Smooth muscle cell (in vitro differentiated cells): Measurements from ENCODE around the gene IFNG. TPM values are rescaled to one million over a fixed set of nuclear protein-coding genes. Genes with fewer than 3 reads are reported as not detected.
"Not testable (repeated sequence)": the region's sequence is repeated elsewhere in the genome, so short reads cannot be mapped to it uniquely, and the experiment has no call there.

Experiments used
- DNase-seq: peaks from one replicate; lab custom pipeline; 2025; ENCODE audit not compliant: unreplicated experiment; lab: John Stamatoyannopoulos, UW
- H2AFZ ChIP-seq: fragments of 200-600 bp; sonication (generic); 2 replicates; pipeline ENCODE4 v1.6.0; 2016; ENCODE audit warnings: antibody characterized with exemption, low read depth, mild to moderate bottlenecking
- H3F3A ChIP-seq: fragments of 200-600 bp; sonication (generic); 2 replicates; pipeline ENCODE4 v1.6.0; 2017; ENCODE audit warnings: antibody characterized with exemption, low read depth
- H3K27ac ChIP-seq: fragments of 200-600 bp; sonication (generic); 2 replicates; pipeline ENCODE4 v1.5.1; 2016; ENCODE audit warnings: low read depth, mild to moderate bottlenecking
- H3K27me3 ChIP-seq: fragments of 200-600 bp; sonication (generic); 2 replicates; pipeline ENCODE4 v1.6.1; 2016; ENCODE audit warnings: low read depth, mild to moderate bottlenecking
- H3K36me3 ChIP-seq: fragments of 200-600 bp; sonication (generic); 2 replicates; pipeline ENCODE4 v1.5.1; 2016; ENCODE audit warnings: low read depth
- H3K4me1 ChIP-seq: fragments of 200-600 bp; sonication (generic); 2 replicates; pipeline ENCODE4 v1.5.1; 2016; ENCODE audit warnings: low read depth
- H3K4me2 ChIP-seq: fragments of 200-600 bp; sonication (generic); 2 replicates; pipeline ENCODE4 v1.6.0; 2016; ENCODE audit warnings: mild to moderate bottlenecking
- H3K4me3 ChIP-seq: fragments of 200-600 bp; sonication (generic); 2 replicates; pipeline ENCODE4 v1.5.1; 2016; ENCODE audit warnings: mild to moderate bottlenecking
- H3K79me2 ChIP-seq: fragments of 200-600 bp; sonication (generic); 2 replicates; pipeline ENCODE4 v1.6.0; 2016; ENCODE audit warnings: low read depth, mild to moderate bottlenecking
- H3K9ac ChIP-seq: fragments of 200-600 bp; sonication (generic); 2 replicates; pipeline ENCODE4 v1.6.0; 2016; ENCODE audit warnings: low read depth
- H3K9me3 ChIP-seq: fragments of 200-600 bp; sonication (generic); replicated peaks from 2 replicates; pipeline ENCODE4 v1.5.1; 2016; ENCODE audit warnings: low read depth
- H4K20me1 ChIP-seq: fragments of 200-600 bp; sonication (generic); 2 replicates; pipeline ENCODE4 v1.6.0; 2016; ENCODE audit warnings: low read depth
- WGBS: methylation state at CpG from one replicate; pipeline ENCODE4 v1.1.7; 2016; ENCODE audit warnings: low lambda C conversion rate; 5-methylcytosine and 5-hydroxymethylcytosine counted together
- polyA plus RNA-seq: library from polyadenylated mRNA; unstranded; fragments of >200 nt; fragmentation: Nextera tagmentation; extraction: Ambion mirVana; gene quantifications from 2 replicates; pipeline ENCODE4 v1.2.1, GENCODE V29; 2016
- total RNA-seq: library from RNA; depleted of rRNA; stranded (reverse); fragments of >200 nt; gene quantifications from 2 replicates; pipeline ENCODE4 v1.2.3, GENCODE V29; 2014
- TF ChIP-seq, protein P1 (sequence below): fragments of 200-600 bp; sonication (generic); IDR thresholded peaks from 2 replicates; pipeline ENCODE4 v1.5.1; 2017; ENCODE audit warnings: borderline replicate concordance, mild to moderate bottlenecking, antibody characterized with exemption; ENCODE audit not compliant: insufficient read depth, poor library complexity, severe bottlenecking

The IFNG gene
- total and polyA plus RNA-seq, 2 experiments from 2014 or later = not detected

DNA sequence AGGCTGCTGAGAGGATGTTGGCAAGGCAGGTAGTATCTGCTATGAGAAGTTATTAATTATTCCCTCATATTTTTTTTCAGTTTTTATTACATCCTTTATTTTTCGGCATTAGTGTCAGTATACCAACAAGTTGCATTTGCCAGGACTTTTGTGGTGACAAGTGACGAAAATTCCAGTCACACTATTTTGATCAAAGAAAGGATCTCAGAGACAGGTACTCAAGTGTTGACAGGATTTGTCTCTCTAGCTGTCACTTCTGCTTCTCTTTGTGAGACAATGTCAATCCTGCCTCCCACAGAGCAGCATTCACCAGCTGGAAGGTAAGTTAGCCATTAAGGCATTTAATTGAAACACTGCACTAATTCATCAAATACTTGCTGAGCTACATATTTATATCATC lies 18.0 kb upstream of the IFNG start:
- H3K27ac ChIP-seq = no peak overlapping the region
- no peaks in the 10 kb centered on the region for H3K36me3 ChIP-seq
- H4K20me1 ChIP-seq = no peaks in the 10 kb centered on the region
- H3K4me2 ChIP-seq = no peak overlapping the region
- no peak overlapping the region for H3K4me3 ChIP-seq
- H3F3A ChIP-seq = no peaks in the 10 kb centered on the region
- TF ChIP-seq, protein P1, sequence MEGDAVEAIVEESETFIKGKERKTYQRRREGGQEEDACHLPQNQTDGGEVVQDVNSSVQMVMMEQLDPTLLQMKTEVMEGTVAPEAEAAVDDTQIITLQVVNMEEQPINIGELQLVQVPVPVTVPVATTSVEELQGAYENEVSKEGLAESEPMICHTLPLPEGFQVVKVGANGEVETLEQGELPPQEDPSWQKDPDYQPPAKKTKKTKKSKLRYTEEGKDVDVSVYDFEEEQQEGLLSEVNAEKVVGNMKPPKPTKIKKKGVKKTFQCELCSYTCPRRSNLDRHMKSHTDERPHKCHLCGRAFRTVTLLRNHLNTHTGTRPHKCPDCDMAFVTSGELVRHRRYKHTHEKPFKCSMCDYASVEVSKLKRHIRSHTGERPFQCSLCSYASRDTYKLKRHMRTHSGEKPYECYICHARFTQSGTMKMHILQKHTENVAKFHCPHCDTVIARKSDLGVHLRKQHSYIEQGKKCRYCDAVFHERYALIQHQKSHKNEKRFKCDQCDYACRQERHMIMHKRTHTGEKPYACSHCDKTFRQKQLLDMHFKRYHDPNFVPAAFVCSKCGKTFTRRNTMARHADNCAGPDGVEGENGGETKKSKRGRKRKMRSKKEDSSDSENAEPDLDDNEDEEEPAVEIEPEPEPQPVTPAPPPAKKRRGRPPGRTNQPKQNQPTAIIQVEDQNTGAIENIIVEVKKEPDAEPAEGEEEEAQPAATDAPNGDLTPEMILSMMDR = no peak
- no peak overlapping the region for H3K9ac ChIP-seq
- no peak for DNase-seq
- H2AFZ ChIP-seq = no peak overlapping the region
- peaks cover 6% of the 10 kb centered on the region for H3K4me1 ChIP-seq
- no peaks in the 10 kb centered on the region for H3K9me3 ChIP-seq
- H3K27me3 ChIP-seq = no peaks in the 10 kb centered on the region
- WGBS = 98% methylated on average over 2 of the region's 2 CpGs
- no peaks in the 10 kb centered on the region for H3K79me2 ChIP-seq

DNA sequence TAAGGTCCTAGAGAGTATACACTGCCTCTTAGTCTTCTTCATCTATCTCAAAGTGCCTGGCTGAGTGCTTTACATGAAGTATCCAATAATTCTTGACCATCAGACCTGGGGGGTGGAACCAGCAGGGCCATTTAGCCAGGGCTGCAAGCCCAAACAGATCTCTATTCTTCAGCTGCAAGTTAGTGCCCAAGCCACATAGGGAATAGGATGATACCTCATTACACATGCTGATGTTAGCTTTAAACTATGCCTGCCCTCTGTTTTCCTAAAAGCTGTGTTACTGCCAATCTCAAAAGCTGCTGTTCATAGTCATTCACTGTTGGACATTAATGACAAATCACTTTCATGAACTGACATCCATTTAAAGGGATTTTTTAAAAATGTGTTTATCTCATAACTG lies 16.7 kb upstream of the IFNG start:
- no peak overlapping the region for H3K4me2 ChIP-seq
- no peaks in the 10 kb centered on the region for H3F3A ChIP-seq
- no peaks in the 10 kb centered on the region for H4K20me1 ChIP-seq
- no peaks in the 10 kb centered on the region for H3K79me2 ChIP-seq
- H3K36me3 ChIP-seq = no peaks in the 10 kb centered on the region
- no peak overlapping the region for H3K9ac ChIP-seq
- no peak for DNase-seq
- no peak overlapping the region for H3K4me3 ChIP-seq
- H2AFZ ChIP-seq = no peak overlapping the region
- H3K4me1 ChIP-seq = peaks cover 6% of the 10 kb centered on the region
- no peaks in the 10 kb centered on the region for H3K9me3 ChIP-seq
- H3K27ac ChIP-seq = no peak overlapping the region
- TF ChIP-seq, protein P1 = no peak
- no peaks in the 10 kb centered on the region for H3K27me3 ChIP-seq

DNA sequence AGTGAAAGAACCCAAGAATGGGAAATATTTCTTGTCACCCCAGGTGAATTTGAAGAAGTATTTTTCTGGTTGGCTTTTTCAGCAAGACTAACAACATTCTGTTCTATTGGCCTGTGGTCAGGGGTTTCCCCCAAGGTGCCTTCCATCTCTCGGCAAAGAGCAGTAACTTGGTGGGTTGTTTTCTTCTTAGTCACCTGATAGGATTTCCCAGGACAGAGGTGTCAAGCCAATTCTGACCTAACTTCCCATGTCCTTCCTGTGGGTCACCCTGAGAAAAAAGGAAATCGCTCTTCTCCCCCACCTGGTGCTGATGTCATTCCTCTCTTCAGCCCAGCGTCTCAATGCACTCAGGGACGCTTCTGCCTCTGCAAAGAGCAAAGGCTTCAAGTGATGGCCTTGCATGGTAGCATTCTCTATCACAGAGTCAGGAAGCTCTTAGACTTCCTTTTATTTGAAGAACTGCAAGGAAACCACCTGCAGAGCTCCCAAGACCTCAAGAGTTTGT lies 16.1 kb upstream of the IFNG start:
- Histone ChIP-seq H3K4me1 (peaks cover 6% of the 10 kb centered on the region), H3K4me2 (no peak overlapping the region), H4K20me1 (no peaks in the 10 kb centered on the region), H3K27ac (no peak overlapping the region), H3F3A (no peaks in the 10 kb centered on the region), H3K9ac (no peak overlapping the region), H3K27me3 (no peaks in the 10 kb centered on the region), H3K4me3 (no peak overlapping the region), H3K9me3 (no peaks in the 10 kb centered on the region), H2AFZ (no peak overlapping the region), H3K36me3 (no peaks in the 10 kb centered on the region), H3K79me2 (no peaks in the 10 kb centered on the region)
- no peak for DNase-seq
- TF ChIP-seq, protein P1 = no peak
- WGBS = 77% methylated on average over 4 of the region's 4 CpGs

DNA sequence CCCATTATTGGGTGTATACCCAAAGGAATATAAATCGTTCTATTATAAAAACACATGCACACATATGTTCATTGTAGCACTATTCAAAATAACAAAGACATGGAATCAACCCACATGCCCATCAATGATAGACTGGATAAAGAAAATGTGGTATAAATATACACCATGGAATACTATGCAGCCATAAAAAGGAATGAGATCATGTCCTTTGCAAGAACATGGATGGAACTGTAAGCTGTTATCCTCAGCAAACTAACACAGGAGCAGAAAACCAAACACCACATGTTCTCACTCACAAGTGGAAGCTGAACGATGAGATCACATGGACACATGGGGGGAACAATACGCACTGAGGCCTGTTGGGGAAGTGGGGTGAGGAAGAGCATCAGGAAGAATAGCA lies 15.2 kb upstream of the IFNG start:
- H3K4me1 ChIP-seq, H3K36me3 ChIP-seq, H4K20me1 ChIP-seq, H2AFZ ChIP-seq, H3K27me3 ChIP-seq, H3K9me3 ChIP-seq, H3K27ac ChIP-seq, H3K79me2 ChIP-seq, H3F3A ChIP-seq, DNase-seq, H3K4me2 ChIP-seq, H3K9ac ChIP-seq, H3K4me3 ChIP-seq: not testable (repeated sequence)
- 95% methylated on average over 3 of the region's 3 CpGs for WGBS
